GM23338 (cell line): ENCODE results near the gene OSGIN1.

Source experiments
- CREB1 ChIP-seq: fragments of 250-450 bp; sonication (Bioruptor Pico); IDR thresholded peaks from 2 replicates; pipeline ENCODE4 v1.5.0; 2020; ENCODE audit warnings: low read depth, mild to moderate bottlenecking, moderate library complexity
- EZH2 ChIP-seq: fragments of 200-600 bp; sonication (generic); IDR thresholded peaks from one replicate; pipeline ENCODE4 v1.8.0; 2017; ENCODE audit warnings: antibody characterized with exemption, mild to moderate bottlenecking, low read depth; ENCODE audit not compliant: unreplicated experiment
- POLR2AphosphoS5 ChIP-seq: IDR thresholded peaks from 2 replicates; pipeline ENCODE4 v1.6.1; 2016; ENCODE audit warnings: antibody characterized with exemption, low read depth
- STAT1 ChIP-seq: IDR thresholded peaks from one replicate; pipeline ENCODE4 v1.6.1; 2016; ENCODE audit warnings: antibody characterized with exemption; ENCODE audit not compliant: unreplicated experiment
- ZNF114 ChIP-seq: fragments of 250-450 bp; sonication (Bioruptor Pico); IDR thresholded peaks from 2 replicates; pipeline ENCODE4 v1.5.0; 2020; ENCODE audit warnings: mild to moderate bottlenecking, moderate library complexity
- ZNF331 ChIP-seq: fragments of 250-450 bp; sonication (Bioruptor Pico); IDR thresholded peaks from 2 replicates; pipeline ENCODE4 v1.5.0; 2020; ENCODE audit warnings: low read depth, mild to moderate bottlenecking, moderate library complexity
- TF ChIP-seq, protein P1 (sequence below), 2 experiments: fragments of 200-600 bp in 1 of 2; sonication (generic) in 1 of 2; conservative IDR thresholded peaks; 2 replicates each; pipeline versions ENCODE4 v1.5.1 to v1.6.1; 2016 to 2017; ENCODE audit warnings: antibody characterized with exemption in 2 of 2, low read depth in 2 of 2, mild to moderate bottlenecking in 2 of 2, moderate library complexity in 1 of 2
- TF ChIP-seq, protein P2 (sequence below): IDR thresholded peaks from one replicate; pipeline ENCODE4 v1.6.1; 2018; ENCODE audit warnings: antibody characterized with exemption; ENCODE audit not compliant: unreplicated experiment

DNA sequence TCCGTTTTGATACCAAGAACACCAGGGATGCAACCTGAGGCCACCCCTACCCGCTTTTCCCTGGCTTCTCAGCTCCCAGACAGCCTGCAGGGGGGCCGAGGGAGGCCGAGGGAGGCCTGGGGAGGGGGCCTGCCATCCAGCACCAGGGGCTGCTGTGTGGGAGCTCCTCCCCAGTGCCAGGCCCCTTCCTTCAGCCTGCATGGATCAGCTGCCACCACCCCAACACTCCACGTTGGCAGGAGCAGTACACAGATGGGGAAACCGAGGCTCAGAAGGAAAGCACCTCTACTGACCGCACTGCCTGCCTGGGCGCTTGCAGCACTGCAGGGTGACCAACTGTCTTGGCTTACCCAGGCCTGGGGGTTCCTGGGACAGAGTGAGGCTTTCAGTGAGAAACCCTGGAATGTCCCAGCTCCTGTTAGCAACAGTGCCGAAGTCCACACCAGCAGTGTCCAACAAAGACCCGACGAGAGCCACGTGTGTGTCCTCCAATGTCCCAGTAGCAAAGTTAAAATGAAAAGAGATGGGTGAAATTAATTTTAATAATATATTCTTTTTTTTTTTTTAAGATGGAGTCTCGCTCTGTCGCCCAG, 5.3 kb upstream of the OSGIN1 start:
- TF ChIP-seq, protein P1, sequence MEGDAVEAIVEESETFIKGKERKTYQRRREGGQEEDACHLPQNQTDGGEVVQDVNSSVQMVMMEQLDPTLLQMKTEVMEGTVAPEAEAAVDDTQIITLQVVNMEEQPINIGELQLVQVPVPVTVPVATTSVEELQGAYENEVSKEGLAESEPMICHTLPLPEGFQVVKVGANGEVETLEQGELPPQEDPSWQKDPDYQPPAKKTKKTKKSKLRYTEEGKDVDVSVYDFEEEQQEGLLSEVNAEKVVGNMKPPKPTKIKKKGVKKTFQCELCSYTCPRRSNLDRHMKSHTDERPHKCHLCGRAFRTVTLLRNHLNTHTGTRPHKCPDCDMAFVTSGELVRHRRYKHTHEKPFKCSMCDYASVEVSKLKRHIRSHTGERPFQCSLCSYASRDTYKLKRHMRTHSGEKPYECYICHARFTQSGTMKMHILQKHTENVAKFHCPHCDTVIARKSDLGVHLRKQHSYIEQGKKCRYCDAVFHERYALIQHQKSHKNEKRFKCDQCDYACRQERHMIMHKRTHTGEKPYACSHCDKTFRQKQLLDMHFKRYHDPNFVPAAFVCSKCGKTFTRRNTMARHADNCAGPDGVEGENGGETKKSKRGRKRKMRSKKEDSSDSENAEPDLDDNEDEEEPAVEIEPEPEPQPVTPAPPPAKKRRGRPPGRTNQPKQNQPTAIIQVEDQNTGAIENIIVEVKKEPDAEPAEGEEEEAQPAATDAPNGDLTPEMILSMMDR (conservative IDR thresholded peaks at IDR 0.05; ENCODE audit: low read depth in 2 of 2) = no peak
- no peak for TF ChIP-seq CREB1 (CRISPR knock-in tag)
- TF ChIP-seq, protein P2, sequence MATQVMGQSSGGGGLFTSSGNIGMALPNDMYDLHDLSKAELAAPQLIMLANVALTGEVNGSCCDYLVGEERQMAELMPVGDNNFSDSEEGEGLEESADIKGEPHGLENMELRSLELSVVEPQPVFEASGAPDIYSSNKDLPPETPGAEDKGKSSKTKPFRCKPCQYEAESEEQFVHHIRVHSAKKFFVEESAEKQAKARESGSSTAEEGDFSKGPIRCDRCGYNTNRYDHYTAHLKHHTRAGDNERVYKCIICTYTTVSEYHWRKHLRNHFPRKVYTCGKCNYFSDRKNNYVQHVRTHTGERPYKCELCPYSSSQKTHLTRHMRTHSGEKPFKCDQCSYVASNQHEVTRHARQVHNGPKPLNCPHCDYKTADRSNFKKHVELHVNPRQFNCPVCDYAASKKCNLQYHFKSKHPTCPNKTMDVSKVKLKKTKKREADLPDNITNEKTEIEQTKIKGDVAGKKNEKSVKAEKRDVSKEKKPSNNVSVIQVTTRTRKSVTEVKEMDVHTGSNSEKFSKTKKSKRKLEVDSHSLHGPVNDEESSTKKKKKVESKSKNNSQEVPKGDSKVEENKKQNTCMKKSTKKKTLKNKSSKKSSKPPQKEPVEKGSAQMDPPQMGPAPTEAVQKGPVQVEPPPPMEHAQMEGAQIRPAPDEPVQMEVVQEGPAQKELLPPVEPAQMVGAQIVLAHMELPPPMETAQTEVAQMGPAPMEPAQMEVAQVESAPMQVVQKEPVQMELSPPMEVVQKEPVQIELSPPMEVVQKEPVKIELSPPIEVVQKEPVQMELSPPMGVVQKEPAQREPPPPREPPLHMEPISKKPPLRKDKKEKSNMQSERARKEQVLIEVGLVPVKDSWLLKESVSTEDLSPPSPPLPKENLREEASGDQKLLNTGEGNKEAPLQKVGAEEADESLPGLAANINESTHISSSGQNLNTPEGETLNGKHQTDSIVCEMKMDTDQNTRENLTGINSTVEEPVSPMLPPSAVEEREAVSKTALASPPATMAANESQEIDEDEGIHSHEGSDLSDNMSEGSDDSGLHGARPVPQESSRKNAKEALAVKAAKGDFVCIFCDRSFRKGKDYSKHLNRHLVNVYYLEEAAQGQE = no peak
- TF ChIP-seq ZNF114 (CRISPR knock-in tag) = no peak
- TF ChIP-seq EZH2 = no peak
- no peak for TF ChIP-seq POLR2AphosphoS5
- no peak for TF ChIP-seq ZNF331 (CRISPR knock-in tag)
- TF ChIP-seq STAT1 = no peak
